ENCODE measurements around the gene TMX4.

- TF ChIP-seq CTCF (IDR thresholded peaks at IDR 0.05) (no peak), POLR2AphosphoS5 (IDR thresholded peaks at IDR 0.05) (no peak), POLR2A (IDR thresholded peaks at IDR 0.05) (no peak), EP300 (IDR thresholded peaks at IDR 0.05) (no peak)
These were observed 47.1 kb upstream of the TMX4 start for GRCh38 chr20:8066662-8067061.

Data from upper lobe of left lung (tissue), 4 donors.